ENCODE measurements around the gene TPGS1.

DNA sequence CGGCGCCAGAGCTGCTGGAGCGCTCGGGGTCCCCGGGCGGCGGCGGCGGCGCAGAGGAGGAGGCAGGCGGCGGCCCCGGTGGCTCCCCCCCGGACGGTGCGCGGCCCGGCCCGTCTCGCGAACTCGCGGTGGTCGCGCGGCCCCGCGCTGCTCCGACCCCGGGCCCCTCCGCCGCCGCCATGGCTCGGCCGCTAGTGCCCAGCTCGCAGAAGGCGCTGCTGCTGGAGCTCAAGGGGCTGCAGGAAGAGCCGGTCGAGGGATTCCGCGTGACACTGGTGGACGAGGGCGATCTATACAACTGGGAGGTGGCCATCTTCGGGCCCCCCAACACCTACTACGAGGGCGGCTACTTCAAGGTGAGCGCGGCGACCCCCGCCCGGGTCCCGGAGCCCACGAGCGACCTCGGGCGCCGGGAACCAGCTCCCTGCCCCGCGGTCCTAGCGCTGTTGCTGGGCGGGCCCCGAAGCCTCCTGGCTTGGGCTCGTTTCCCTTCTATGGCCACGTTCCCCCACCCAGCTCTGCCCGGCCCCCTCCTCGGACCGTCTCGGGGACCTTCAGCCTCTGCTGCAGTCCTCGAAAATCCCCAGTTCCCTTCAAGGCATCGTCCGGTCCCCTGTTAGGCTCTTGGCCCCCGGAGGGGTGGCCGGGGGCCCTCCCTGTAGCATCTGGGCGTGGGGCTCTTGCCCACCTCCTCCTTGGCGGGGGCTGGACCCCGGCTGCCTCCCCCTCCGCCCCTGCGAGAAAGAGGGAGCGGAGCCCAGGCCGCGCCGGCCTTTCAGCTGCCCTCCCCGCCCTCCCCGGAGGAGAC, 24.7 kb downstream of the TPGS1 start, which contains the start of gene CDC34:
- TF ChIP-seq, protein P1, sequence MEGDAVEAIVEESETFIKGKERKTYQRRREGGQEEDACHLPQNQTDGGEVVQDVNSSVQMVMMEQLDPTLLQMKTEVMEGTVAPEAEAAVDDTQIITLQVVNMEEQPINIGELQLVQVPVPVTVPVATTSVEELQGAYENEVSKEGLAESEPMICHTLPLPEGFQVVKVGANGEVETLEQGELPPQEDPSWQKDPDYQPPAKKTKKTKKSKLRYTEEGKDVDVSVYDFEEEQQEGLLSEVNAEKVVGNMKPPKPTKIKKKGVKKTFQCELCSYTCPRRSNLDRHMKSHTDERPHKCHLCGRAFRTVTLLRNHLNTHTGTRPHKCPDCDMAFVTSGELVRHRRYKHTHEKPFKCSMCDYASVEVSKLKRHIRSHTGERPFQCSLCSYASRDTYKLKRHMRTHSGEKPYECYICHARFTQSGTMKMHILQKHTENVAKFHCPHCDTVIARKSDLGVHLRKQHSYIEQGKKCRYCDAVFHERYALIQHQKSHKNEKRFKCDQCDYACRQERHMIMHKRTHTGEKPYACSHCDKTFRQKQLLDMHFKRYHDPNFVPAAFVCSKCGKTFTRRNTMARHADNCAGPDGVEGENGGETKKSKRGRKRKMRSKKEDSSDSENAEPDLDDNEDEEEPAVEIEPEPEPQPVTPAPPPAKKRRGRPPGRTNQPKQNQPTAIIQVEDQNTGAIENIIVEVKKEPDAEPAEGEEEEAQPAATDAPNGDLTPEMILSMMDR (IDR thresholded peaks at IDR 0.05) = no peak
- no peak for TF ChIP-seq EZH2 (IDR thresholded peaks at IDR 0.05; ENCODE audit: borderline replicate concordance, insufficient read depth, low read depth, low read length, poor library complexity, severe bottlenecking)
